Panc1 (cell line): ENCODE data around the gene OGFOD3.

Experiments
- POLR2AphosphoS5 ChIP-seq: IDR thresholded peaks from 2 replicates; pipeline ENCODE4 v1.6.1; 2012; ENCODE audit warnings: mild to moderate bottlenecking, low read depth, low read length, moderate library complexity
- TCF7L2 ChIP-seq: IDR thresholded peaks from 2 replicates; pipeline ENCODE4 v1.6.1; 2011; ENCODE audit warnings: mild to moderate bottlenecking, low read depth, low read length, inconsistent platforms
- TF ChIP-seq, protein P1 (sequence below), 2 experiments: IDR thresholded peaks; 2 replicates each; pipeline ENCODE4 v1.6.1; 2011 to 2012; ENCODE audit warnings: low read depth in 2 of 2, control low read depth in 1 of 2, low read length in 1 of 2, mild to moderate bottlenecking in 1 of 2, moderate library complexity in 1 of 2; ENCODE audit not compliant: insufficient read depth in 1 of 2

DNA sequence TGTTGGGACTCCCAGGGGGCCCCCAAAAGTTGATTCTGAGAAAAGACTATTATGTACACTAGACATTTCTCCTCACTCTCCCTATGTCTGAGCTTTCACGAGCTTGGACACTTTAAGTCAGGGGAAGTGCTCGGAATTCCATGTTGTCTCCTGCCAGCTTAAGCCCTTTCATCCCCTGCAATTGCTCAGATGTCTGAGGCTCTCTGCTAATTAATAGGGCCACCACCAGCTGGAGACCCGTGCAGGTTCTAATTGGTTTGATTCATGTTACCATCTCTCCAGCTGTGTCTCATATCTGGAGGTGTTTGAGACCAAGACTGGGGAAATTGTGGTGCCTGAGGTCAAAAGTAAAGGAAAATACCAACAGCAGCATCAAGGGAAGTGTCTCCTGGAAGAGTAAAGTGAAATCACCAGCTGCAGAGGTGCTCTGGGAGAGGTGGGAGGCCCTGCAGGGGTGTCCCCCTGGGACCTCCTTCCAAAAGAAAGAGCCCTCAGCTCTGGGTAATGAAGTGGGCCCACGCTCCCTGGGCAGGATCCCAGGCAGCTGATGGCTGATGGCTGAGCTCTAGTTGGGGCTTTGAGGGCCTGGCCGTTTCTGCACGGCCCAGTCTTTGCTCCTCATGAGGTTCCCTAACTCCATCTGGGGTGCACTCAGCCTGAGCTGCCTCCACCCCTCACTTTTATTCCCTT, 52.6 kb downstream of the OGFOD3 start:
- no peak for TF ChIP-seq POLR2AphosphoS5
- TF ChIP-seq TCF7L2 = no peak
- TF ChIP-seq, protein P1, sequence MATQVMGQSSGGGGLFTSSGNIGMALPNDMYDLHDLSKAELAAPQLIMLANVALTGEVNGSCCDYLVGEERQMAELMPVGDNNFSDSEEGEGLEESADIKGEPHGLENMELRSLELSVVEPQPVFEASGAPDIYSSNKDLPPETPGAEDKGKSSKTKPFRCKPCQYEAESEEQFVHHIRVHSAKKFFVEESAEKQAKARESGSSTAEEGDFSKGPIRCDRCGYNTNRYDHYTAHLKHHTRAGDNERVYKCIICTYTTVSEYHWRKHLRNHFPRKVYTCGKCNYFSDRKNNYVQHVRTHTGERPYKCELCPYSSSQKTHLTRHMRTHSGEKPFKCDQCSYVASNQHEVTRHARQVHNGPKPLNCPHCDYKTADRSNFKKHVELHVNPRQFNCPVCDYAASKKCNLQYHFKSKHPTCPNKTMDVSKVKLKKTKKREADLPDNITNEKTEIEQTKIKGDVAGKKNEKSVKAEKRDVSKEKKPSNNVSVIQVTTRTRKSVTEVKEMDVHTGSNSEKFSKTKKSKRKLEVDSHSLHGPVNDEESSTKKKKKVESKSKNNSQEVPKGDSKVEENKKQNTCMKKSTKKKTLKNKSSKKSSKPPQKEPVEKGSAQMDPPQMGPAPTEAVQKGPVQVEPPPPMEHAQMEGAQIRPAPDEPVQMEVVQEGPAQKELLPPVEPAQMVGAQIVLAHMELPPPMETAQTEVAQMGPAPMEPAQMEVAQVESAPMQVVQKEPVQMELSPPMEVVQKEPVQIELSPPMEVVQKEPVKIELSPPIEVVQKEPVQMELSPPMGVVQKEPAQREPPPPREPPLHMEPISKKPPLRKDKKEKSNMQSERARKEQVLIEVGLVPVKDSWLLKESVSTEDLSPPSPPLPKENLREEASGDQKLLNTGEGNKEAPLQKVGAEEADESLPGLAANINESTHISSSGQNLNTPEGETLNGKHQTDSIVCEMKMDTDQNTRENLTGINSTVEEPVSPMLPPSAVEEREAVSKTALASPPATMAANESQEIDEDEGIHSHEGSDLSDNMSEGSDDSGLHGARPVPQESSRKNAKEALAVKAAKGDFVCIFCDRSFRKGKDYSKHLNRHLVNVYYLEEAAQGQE (IDR thresholded peaks at IDR 0.05; ENCODE audit: insufficient read depth in 1 of 2, low read depth in 2 of 2, low read length in 1 of 2) = no peak
